ENCODE data around the gene KLF13.

The KLF13 gene

DNA sequence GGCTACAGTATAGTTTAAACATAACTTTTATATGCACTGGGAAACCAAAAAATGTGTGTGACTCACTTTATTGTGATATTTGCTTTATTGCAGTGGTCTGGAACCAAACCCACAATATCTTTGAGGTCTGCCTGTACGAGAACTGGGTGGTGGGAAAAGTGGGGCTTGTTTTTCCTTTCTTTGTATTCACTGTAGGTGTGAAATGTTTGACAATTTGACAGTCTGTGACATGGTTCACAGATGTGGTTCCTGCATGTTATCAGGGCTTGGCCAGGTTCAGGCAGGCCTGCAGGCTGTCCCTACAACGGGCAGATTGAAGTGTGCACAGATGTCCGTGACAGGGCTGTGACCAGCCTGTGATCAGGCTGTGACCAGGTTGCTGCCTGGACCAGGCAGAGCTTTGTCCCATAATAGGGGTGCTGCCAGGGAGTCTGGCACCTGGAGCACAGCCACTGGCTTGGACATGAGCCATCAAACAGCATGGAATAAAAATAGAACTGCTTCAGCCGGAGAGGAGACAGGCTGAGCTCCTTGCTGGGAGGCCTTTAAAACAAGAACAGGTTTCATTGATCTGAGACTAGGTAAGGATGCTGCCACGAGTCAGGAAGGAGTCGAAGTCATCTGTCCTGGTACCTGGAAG, 61.0 kb downstream of the KLF13 start:
- DNase-seq = no peak

DNA sequence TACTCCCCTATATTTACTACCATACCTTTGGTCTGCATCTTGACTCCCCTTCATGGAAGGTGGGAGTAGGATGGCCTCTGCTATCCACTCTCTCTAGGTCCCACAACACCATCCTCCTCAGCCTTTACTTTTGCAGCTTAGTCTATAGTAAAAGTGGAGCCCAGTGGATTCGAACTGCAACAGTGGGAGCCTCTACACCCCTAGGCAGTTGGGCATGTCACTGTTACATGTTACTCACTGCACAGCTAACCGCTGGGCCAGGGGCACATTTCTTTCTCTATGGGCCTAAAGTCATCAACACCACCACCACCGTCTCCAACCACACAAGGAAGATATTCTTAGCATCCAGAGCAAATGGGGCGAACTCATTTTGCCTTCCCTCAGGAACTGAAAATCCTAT, 62.9 kb downstream of the KLF13 start:
- DNase-seq = no peak

DNA sequence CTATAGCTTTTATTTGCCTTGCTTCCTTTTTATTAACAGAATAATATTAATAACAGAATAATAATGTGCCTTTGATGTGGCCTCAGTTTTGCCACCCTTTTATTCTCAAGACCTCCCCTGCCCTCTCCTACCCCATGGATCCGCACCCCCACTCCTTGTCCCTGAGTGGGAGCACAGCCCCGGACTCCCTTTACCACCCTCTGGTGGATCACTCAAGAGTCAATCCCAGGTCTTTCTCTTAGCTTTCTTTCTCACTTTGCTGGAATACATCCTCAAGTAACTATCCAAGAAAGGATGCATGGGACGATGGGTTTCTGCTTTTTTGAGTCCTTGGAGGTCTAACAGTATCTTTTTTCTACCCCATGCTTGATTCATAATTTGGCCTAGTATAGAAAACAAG, 63.4 kb downstream of the KLF13 start:
- DNase-seq = no peak

DNA sequence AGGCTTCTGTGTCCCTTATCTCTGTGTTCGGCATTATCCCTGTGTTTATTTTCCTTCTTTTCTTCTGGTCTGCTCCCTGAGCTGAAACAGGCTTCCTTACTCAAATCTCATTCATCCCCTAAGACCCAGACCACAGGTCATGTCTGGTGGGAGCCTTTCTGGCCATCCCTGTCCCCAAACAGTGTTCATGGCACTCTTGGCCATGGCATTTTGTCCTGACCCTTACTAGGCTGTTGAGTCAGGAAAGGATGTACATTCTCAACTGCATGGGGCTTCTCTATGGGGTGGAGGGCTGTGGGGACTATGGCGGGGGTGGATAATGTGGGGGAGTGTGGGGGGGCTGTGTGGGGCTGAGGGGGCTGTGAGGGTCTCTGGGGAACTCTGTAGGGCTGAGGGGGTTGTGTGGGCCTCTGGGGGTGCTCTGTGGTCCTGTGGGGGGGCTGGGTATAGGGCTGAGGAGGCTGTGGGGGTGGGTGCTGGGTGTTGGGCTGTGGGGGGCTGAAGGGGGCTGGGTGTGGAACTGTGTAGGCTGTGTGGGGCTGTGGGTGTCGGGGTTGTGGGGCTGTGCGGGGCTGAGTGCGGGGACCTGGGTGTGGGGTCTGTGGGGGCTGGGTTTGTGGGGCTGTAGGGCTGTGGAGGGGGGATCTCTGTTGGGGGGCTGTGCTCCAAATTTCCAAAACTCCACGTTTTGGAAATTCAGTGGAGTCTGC, 64.3 kb downstream of the KLF13 start:
- DNase-seq = no peak

DNA sequence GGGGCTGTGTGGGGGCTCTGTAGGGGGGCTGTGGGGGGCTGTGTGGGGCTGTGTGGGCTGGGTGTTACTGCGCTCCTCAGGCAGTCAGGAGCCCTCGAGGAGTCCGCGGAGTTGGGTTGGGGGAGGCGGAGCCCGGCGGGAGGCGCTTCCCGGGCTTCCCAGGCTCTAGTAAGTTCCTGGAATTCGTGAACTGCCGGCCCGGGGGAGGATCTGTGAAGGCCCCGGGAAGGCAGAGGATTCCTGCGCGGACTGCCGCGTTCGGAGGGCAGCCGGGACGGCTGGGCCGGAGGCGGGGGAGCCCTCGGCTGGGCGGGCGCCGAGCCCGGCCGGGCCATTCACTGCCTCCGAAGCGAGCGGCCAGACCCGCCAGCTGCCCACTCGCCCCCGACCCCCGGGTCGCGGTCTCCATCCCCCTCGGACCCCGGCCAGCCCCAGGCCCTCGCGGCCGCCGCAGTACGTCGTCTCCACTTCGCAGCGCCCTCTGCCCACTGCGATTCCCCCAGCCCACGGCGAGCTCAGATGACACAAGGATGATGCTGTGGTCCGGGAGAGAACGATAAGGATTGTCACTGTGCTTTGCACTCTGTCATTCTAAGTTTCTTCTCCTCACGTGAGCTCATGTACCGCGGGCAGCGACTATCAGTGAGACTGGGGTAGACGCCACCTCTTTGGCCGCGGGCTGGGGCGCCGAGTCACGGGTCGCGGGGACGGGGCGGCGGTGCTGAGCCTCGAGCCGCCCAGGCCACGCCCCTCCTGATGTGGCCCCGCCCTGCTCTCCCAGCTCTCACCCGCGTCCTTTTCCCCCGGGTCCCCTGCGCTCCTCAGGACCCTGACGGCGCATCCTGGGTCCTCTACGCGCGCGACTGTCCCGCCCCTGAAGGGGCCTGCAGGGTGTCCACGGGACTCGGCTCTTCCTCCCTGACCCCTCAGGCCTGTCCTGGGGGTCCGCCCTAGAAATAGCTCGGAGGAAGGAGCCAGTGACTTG, 65.3 kb downstream of the KLF13 start:
- peak; percentile 86 for DNase-seq

DNA sequence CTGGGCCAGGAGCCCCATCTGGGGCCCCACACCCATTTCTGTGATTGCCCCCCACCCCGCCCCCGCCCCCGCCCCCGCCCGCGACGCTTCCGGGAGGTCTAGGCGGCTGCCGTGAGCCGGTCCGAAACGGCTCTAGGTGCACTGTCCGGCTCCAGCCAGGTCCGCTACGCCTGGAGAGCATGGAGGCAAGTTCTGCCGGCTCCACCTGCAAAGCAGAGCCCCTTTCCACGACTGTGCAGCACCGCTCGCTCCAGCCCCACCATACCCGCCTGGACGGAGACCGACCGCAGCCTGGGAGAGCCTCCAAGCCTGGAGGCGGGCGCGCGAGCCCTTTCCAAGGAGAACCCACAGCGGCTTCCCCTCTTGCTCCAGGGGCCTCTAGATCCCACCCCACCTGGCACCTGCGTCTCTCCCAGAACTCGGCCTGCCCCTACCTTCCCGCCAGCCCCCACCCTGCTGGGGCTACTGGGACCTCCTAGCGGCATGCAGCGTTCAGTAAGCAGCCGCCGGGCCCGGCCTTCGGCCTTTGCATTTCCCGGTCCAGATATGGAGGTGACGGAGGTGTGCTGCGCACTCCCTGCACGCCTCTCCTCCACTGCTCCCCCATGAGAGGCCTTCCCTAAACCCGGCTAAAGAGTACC, 66.2 kb downstream of the KLF13 start:
- DNase-seq = peak; percentile 52

GRCh38 chr15:31393444-31394091, 66.9 kb downstream of the KLF13 start:
- peak; percentile 45 for DNase-seq

DNA sequence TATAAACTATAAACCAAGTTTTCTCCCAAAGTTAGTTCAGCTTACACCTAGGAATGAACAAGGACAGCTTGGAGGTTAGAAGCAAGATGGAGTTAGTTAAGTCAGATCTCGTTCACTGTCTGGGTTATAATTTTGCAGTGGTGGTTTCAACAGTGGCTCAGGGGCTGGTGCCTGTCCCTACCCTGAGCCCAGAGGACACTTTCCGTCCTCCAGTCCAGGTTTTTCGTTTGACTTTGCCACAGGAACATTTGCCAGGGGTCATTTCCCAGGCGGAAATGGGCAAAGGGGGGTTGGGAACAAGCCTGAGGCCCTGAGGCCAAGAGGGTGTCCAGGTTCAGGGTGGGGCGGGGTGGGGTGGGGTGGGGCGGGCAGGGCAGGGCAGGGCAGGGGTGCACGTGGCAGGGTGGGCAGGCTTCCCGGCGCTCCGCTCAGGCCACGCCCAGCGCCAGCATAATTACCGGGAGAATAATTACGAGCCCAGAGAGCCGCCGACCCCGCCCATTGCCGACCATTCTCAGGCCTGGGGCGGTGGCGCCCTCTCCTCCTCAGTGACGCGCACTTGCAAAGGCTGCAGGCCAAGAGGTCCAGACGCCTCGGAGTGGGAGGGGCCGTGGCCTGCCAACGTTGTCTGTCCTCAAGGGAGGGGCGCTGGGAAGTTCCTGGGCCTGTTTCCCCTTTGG, 70.4 kb downstream of the KLF13 start:
- peak; percentile 72 for DNase-seq

DNA sequence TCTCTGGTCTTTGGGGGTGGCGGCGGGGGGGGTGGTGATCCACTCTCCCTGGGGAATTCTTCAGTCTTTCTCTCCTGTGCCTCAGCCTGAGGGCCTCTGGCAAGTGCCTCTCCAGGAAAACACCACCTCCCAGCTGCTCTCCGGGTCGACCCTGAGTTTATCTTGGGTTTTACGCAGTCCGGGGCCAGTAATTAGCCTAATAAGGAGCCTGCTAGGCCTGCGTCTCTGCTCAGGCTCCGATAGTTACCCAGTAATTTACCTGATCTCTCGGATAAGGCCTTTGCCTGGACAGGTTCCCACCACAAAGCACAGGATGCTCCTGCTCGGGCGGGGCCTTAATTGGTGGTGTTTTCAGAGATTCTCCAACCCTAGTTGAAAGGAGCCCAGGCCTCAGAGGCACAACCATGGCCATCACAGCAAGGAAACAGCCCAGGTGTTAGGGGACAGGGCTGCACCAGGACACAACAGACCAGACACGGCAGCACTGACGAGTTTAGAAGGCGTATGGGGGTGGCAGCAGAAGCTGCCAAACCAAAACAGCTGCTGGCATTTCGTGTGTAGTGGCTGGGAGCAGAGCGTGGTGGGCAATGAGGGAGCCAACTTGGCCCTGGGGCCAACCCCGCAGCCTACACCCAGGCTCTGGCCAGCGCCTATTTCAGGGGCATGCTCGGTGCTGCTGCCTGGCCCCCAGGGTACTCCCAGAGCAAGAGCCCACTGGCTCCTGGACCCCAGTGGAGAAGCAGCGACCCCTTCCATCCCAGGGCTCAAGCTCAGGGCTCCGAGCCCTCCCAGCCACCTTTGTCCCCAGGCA, 71.4 kb downstream of the KLF13 start:
- no peak for DNase-seq

GRCh38 chr15:31398677-31399301, 72.2 kb downstream of the KLF13 start:
- DNase-seq = no peak

GRCh38 chr15:31399544-31400171, 73.0 kb downstream of the KLF13 start:
- DNase-seq = no peak

- DNase-seq = no peak
Measured at GRCh38 chr15:31400222-31400927, 73.7 kb downstream of the KLF13 start.

DNA sequence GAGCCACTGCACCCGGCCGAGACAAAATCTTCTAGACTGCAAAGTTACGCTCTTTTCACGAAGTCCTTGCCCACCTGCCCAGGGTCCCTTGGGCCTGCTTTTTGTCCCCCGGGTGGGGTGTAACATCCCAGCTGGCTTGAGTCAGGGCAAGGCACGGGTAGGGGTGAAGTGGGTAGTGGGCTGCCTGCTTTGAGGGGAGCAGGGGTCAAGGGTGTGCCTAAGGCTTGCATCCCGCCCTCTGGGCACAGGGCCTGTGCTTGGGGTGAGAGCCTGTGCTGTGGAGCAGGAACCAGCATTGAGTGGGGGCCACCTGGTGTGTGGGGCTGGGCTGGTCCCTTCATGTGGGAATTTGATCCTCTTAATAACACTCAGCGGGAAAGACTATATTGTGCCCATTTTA, 74.6 kb downstream of the KLF13 start:
- no peak for DNase-seq

DNA sequence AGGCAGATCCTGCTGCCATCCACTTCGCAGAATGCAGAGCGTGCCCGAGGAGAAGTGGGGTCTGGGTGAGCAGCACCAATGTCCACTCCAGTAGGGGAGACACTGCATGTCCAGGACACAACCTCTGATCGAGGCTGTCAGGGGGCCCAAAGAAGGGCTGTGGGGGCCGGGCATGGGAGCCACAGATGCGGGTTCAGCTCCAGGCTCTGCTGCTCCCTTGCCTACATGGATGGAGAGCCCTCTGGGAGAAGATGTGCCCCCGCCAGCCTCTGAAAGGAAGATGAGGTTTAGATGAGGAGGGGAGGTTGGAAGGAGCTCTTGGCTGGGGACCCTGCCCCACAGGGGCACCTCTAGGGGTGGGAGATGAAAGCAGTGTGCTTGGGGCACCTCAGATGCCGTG, 75.4 kb downstream of the KLF13 start:
- no peak for DNase-seq

DNA sequence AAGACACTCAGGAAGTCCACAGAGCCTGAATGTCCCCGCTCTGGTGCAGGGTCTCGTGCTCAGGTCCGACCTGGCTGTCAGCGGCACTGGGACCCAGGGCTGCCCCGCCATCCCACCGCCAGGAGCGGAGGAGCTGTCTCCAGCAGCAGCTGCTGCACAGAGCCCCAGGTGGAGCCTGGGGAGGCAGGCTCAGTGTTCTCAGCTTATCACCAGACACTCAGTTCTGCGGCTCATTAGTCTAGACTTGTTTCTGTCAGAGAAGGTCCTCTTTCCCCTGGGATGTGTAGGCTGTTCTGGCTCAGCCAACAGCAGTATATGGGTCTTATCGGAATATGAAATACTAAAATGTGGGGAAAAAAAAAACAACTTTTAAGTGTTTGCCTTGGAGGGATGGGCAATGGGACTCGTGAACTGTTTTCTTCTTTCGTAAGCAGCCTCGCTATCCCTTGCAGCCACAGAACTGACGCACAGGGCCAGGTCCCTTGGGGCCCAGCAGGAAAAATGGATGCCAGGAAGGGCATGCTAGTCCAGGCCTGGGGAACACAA, 75.9 kb downstream of the KLF13 start:
- peak; percentile 66 for DNase-seq

GRCh38 chr15:31403096-31403495, 76.5 kb downstream of the KLF13 start:
- no peak for DNase-seq

DNA sequence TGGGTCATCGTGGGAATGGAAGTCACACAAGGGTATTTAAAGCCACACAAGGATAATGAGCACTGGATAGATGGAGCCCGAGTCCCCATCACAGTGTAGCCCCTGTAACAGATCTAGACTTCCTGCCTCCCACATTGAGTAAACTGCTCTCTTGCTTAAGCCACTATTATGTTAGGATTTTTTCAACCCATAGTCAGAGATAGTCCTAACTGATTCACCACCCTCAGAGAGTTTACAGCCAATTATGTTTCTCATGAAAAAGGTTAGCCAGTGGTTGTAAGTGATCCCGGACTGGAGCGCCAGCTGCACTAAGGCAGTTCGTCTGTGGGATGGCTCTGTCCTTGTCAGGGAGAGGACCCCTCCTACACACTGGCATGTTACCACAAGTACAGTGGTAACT, 77.0 kb downstream of the KLF13 start:
- no peak for DNase-seq

DNA sequence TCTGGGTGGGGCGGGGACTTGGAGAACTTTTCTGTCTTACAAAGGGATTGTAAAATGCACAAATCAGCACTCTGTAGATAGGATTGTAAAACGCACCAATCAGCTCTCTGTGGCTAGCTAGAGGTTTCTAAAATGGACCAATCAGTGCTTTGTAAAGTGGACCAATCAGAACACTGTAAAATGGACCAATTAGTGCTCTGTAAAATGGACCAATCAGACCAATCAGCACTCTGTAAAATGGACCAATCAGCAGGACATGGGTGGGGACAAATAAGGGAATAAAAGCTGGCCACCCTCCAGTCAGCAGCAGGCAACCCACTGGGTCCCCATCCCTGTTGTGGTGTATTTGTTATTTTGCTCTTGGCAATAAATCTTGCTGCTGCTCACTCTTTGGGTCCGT, 77.7 kb downstream of the KLF13 start:
- DNase-seq = no peak
